ENCODE data around the gene AGMO.

GRCh38 chr7:15403315-15403714, 158.5 kb downstream of the AGMO start:
- TF ChIP-seq POLR2A (IDR thresholded peaks at IDR 0.05) (no peak), CTCF (IDR thresholded peaks at IDR 0.05) (no peak)

Measured in breast epithelium (tissue), 3 donors.